ENCODE data around the gene GBGT1.

Gene GBGT1

GRCh38 chr9:133142684-133143622 lies 20.8 kb downstream of the GBGT1 start:
- no peak for FAIRE-seq

- no peak for FAIRE-seq
These were observed 21.7 kb downstream of the GBGT1 start for GRCh38 chr9:133141833-133142595.

GRCh38 chr9:133140606-133141005 lies 23.1 kb downstream of the GBGT1 start:
- FAIRE-seq, result no peak

- no peak for FAIRE-seq
These were observed 23.6 kb downstream of the GBGT1 start for GRCh38 chr9:133140174-133140505.

- FAIRE-seq, result no peak
These were observed 24.2 kb downstream of the GBGT1 start for GRCh38 chr9:133139246-133140173.

GRCh38 chr9:133137451-133138231 lies 26.1 kb downstream of the GBGT1 start:
- no peak for FAIRE-seq

- no peak for FAIRE-seq
These were observed 28.5 kb downstream of the GBGT1 start for GRCh38 chr9:133135146-133135745.

- FAIRE-seq, result no peak
These were observed 29.1 kb downstream of the GBGT1 start for GRCh38 chr9:133134388-133135145.

GRCh38 chr9:133133681-133134387 lies 29.9 kb downstream of the GBGT1 start:
- no peak for FAIRE-seq

- no peak for FAIRE-seq
These were observed 31.5 kb downstream of the GBGT1 start for GRCh38 chr9:133132174-133132573.

GRCh38 chr9:133131506-133131905 lies 32.2 kb downstream of the GBGT1 start:
- FAIRE-seq, result no peak

- no peak for FAIRE-seq
These were observed 32.9 kb downstream of the GBGT1 start for GRCh38 chr9:133130685-133131244.

GRCh38 chr9:133129001-133129795 lies 34.5 kb downstream of the GBGT1 start:
- FAIRE-seq, result no peak

- no peak for FAIRE-seq
These were observed 35.6 kb downstream of the GBGT1 start for GRCh38 chr9:133128152-133128551.

GRCh38 chr9:133127340-133127981 lies 36.3 kb downstream of the GBGT1 start:
- no peak for FAIRE-seq

GRCh38 chr9:133126697-133127339 lies 36.9 kb downstream of the GBGT1 start:
- no peak for FAIRE-seq

- no peak for FAIRE-seq
These were observed 37.6 kb downstream of the GBGT1 start for GRCh38 chr9:133125941-133126696.
